Left ventricle myocardium inferior (tissue), 1 donor: Measurements from ENCODE around the gene GAPDHS. TPM values are rescaled to one million over a fixed set of nuclear protein-coding genes. Genes with fewer than 3 reads are reported as not detected.

Experiments
- DNase-seq: peaks from one replicate; pipeline ENCODE4 v3.0.0-alpha.2; 2020
- H3K27ac ChIP-seq: fragments of 200-600 bp; replicated peaks from 2 replicates; pipeline ENCODE4 v1.8.0; 2021
- H3K27me3 ChIP-seq: fragments of 200-600 bp; 2 replicates; pipeline ENCODE4 v1.8.0; 2021; ENCODE audit warnings: low read depth
- H3K36me3 ChIP-seq: fragments of 200-600 bp; 2 replicates; pipeline ENCODE4 v1.8.0; 2021
- H3K4me1 ChIP-seq: fragments of 200-600 bp; 2 replicates; pipeline ENCODE4 v1.8.0; 2021
- H3K4me3 ChIP-seq: fragments of 200-600 bp; 2 replicates; pipeline ENCODE4 v1.8.0; 2021; ENCODE audit warnings: mild to moderate bottlenecking, moderate library complexity
- H3K9me3 ChIP-seq: fragments of 200-600 bp; replicated peaks from 2 replicates; pipeline ENCODE4 v1.8.0; 2021
- intact Hi-C: fragments of 100-400 bp; cut with micrococcal nuclease; formaldehyde crosslinking; loops from one replicate; pipeline ENCODE4 v1.11.0; 2022
- total RNA-seq: library from RNA; stranded (reverse); fragmentation: NEBNext Ultra II Directional; extraction: Animal tissue kit (Norgen Biotek cat#: 25700); gene quantifications from one replicate; pipeline ENCODE4 v1.2.1, GENCODE V29; 2021
- TF ChIP-seq, protein P1 (sequence below): fragments of 200-600 bp; IDR thresholded peaks from 2 replicates; pipeline ENCODE4 v1.8.0; 2021; ENCODE audit warnings: antibody characterized with exemption, mild to moderate bottlenecking, borderline replicate concordance
- donor health status: DM: no; HTN: yes; CAD: no; lungs with severe emphysema.

The GAPDHS gene
- total RNA-seq, 1 donor from 2014 or later, result not detected

DNA sequence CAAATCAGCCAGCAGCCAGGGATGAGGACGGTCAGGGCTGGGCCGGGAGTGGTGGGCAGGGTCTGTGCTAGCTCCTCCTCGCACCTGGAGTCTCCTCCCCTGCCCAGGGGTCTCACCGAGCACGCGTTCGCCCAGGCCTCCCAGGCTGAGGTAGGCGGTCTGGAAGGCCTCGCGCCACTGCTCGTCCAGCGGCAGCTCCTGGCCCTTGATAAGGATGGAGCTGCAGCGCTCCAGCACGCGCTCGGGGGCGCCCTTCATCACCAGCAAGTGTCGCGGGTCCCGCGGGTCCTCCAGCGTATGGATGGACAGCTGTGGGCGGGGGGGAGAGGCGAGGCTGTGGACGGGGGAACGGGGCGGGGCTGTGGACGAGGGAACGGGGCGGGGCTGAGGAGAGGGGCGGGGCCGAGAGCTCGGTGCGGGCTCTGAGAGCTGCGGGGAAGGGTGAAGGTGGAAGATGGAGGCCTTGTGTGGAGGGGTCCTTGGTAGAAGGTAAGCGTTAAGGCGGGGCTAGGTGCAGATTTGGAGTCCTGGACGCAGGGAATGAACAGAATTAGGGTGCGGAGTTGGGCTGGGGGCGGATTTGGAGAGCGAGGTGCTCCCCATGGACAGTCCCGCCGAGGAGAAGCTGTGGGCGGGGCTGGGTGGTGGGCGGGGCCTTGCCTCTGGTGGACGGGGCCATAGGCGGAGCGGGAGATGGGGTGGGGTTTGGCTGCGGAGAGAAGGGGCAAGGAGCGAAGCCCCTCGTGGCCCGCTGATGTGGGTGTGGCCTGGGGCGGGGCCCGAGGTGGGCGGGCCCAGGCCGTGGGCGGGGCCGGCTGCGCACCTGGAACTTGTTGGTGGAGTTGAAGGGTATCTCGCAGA lies 24.5 kb downstream of the GAPDHS start:
- Histone ChIP-seq H3K4me1 (peaks cover 13% of the 10 kb centered on the region), H3K4me3 (peak overlapping the region; percentile 56), H3K9me3 (no peaks in the 10 kb centered on the region), H3K27me3 (peaks cover 80% of the 10 kb centered on the region), H3K36me3 (no peaks in the 10 kb centered on the region), H3K27ac (no peak overlapping the region)
- TF ChIP-seq, protein P1, sequence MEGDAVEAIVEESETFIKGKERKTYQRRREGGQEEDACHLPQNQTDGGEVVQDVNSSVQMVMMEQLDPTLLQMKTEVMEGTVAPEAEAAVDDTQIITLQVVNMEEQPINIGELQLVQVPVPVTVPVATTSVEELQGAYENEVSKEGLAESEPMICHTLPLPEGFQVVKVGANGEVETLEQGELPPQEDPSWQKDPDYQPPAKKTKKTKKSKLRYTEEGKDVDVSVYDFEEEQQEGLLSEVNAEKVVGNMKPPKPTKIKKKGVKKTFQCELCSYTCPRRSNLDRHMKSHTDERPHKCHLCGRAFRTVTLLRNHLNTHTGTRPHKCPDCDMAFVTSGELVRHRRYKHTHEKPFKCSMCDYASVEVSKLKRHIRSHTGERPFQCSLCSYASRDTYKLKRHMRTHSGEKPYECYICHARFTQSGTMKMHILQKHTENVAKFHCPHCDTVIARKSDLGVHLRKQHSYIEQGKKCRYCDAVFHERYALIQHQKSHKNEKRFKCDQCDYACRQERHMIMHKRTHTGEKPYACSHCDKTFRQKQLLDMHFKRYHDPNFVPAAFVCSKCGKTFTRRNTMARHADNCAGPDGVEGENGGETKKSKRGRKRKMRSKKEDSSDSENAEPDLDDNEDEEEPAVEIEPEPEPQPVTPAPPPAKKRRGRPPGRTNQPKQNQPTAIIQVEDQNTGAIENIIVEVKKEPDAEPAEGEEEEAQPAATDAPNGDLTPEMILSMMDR, result no peak
- DNase-seq, result peak; percentile 51
- intact Hi-C loops, result no loop called here

DNA sequence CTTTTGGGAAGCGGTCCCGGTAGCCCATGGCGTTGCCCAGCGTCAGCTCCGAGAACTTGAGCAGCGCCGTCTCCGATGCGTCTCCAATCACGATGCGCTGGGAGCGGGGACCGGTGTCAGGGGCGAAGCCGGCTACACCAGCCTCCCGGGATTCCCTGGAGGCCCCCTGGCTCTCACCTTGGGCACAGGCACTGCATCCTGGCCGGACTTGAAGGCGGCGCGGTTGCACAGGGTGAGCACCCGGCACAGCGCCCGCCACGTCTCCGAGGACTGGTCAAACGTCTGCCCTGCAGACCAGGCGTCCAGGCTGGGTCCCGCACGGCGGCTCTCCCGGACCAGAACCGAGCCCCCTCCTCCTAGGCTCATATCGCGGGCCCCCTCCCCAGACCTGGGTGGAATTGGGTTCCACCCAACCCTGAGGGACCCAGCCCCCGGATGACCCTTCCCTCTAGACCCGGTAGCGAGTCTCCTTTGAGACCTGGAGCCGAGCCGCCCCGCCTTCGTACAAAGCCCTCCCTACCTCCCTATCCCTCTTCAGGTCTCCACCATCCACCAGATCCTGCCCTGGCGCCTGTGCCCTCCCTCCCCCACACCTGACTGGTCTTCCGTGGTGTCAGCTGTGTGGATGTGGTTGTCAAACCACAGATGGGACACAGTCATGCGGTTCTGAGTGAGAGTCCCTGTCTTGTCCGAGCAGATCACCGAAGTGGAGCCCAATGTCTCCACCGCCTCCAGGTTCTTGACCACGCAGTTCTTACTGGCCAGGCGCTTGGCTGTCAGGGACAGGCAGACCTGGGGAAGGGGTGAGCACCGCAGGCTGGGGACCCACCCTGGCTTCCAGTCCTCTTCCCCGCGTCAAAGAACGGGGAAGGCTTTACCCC lies 25.4 kb downstream of the GAPDHS start:
- TF ChIP-seq, protein P1, result no peak
- intact Hi-C loops, result no loop called here
- H3K9me3 ChIP-seq, result no peaks in the 10 kb centered on the region
- peaks cover 13% of the 10 kb centered on the region for H3K4me1 ChIP-seq
- peak overlapping the region; percentile 56 for H3K4me3 ChIP-seq
- no peak overlapping the region for H3K27ac ChIP-seq
- H3K27me3 ChIP-seq, result peaks cover 87% of the 10 kb centered on the region
- no peak for DNase-seq
- no peaks in the 10 kb centered on the region for H3K36me3 ChIP-seq

DNA sequence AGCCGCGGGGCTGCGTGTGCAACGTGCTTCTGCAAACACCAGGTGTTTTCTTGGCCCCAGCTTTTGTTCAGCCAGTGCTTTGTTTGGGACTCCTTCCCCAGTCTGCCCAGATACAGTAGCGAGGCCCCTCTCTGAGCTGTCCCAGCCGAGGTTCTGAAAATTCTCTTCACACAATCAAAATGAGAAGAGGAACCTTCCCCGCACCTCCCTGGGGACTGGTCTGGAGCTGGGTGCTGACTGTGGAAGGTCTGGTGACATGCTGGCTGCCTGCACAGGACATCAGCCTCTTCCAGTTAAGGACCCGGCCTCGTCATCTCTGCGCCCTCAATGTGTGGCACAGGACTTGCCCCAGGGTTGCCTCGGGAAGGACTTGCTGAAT lies 26.0 kb downstream of the GAPDHS start:
- peaks cover 13% of the 10 kb centered on the region for H3K4me1 ChIP-seq
- TF ChIP-seq, protein P1, result no peak
- DNase-seq, result no peak
- H3K27ac ChIP-seq, result no peak overlapping the region
- intact Hi-C loops, result no loop called here
- no peaks in the 10 kb centered on the region for H3K9me3 ChIP-seq
- H3K27me3 ChIP-seq, result peaks cover 94% of the 10 kb centered on the region
- H3K36me3 ChIP-seq, result no peaks in the 10 kb centered on the region
- no peak overlapping the region for H3K4me3 ChIP-seq

DNA sequence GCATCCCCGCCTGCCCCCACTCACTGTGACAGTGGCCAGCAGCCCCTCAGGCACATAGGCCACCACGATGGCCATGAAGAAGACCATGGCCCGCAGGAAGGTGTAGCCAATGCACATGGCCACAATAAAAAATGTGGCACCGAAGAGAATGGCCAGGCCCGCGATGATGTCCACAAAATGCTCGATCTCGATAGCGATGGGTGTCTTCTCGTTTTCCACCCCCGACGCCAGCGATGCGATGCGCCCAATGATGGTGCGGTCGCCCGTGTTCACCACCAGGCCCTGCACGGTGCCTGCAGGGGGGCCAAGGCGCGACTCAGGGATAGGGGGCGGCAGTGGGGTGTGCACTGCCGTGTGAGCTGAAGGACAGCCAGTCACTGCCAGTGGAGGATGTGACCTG lies 26.5 kb downstream of the GAPDHS start:
- Histone ChIP-seq H3K27ac (no peak overlapping the region), H3K9me3 (no peaks in the 10 kb centered on the region), H3K4me3 (no peak overlapping the region), H3K4me1 (peaks cover 13% of the 10 kb centered on the region), H3K36me3 (no peaks in the 10 kb centered on the region), H3K27me3 (peaks cover 98% of the 10 kb centered on the region)
- intact Hi-C loops, result no loop called here
- DNase-seq, result no peak
- TF ChIP-seq, protein P1, result no peak

DNA sequence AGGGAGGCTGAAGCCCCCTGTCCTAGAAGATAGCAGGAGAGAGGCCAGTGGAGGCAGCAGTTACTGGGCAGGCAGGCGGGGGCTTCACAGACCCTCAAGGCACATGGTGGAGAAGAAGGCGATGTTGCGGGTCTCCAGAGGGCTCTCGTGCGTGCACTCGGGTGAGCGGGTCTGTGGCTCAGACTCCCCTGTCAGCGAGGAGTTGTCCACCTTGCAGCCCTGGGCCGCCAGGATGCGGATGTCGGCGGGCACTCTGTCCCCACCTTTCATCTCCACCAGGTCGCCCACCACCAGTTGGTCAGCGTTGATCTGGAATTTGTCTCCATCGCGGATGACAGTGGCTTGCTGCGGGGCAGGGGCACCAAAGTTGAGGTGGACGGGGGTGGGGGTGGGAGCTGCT lies 27.0 kb downstream of the GAPDHS start:
- DNase-seq, result no peak
- H3K9me3 ChIP-seq, result no peaks in the 10 kb centered on the region
- intact Hi-C loops, result no loop called here
- no peak overlapping the region for H3K27ac ChIP-seq
- peaks cover 98% of the 10 kb centered on the region for H3K27me3 ChIP-seq
- H3K4me3 ChIP-seq, result no peak overlapping the region
- peaks cover 13% of the 10 kb centered on the region for H3K4me1 ChIP-seq
- H3K36me3 ChIP-seq, result no peaks in the 10 kb centered on the region
- TF ChIP-seq, protein P1, result no peak
